SK-N-SH (cell line): ENCODE results near the gene TFR2. TPM values are rescaled to one million over a fixed set of nuclear protein-coding genes. Genes with fewer than 3 reads are reported as not detected.

Experiments
- CTCF ChIA-PET: fragments of 300-600, 350-600 bp; formaldehyde crosslinking; extraction: SDS; loops from one replicate; lab custom pipeline; 2021; lab: Yijun Ruan, JAX
- POLR2A ChIA-PET: fragments of 350-600 bp; sonication (Branson Sonifier 250); formaldehyde crosslinking; extraction: SDS; loops from one replicate; lab custom pipeline; 2020; ENCODE audit warnings: antibody characterized with exemption, inconsistent platforms; lab: Yijun Ruan, JAX
- DNase-seq: peaks from one replicate; pipeline ENCODE4 v3.0.0; 2012
- H2AFZ ChIP-seq: fragments of 200-600 bp; sonication (generic); 2 replicates; pipeline ENCODE4 v1.8.1; 2016; ENCODE audit warnings: antibody characterized with exemption, mild to moderate bottlenecking, low read depth
- H3F3A ChIP-seq: fragments of 200-600 bp; sonication (generic); replicated peaks from 2 replicates; pipeline ENCODE3; 2016; ENCODE audit warnings: antibody characterized with exemption, mild to moderate bottlenecking; ENCODE audit not compliant: insufficient read depth
- H3K27ac ChIP-seq, 2 experiments: fragments of 200-500 bp in 1 of 2; fragments of 200-600 bp in 1 of 2; sonication (Bioruptor generic) in 1 of 2; sonication (generic), shearing (Covaris generic) in 1 of 2; 2 replicates each; pipeline versions ENCODE4 v1.5.1 to v1.6.1; 2014 to 2016; ENCODE audit warnings: low read depth in 2 of 2, inconsistent platforms in 1 of 2, low read length in 1 of 2, mild to moderate bottlenecking in 1 of 2, mixed read lengths in 1 of 2
- H3K27me3 ChIP-seq: fragments of 200-600 bp; sonication (generic), shearing (Covaris generic); 2 replicates; pipeline ENCODE4 v1.6.1; 2016; ENCODE audit warnings: mixed run types; ENCODE audit not compliant: insufficient read depth
- H3K36me3 ChIP-seq, 2 experiments: fragments of 200-500 bp in 1 of 2; fragments of 200-600 bp in 1 of 2; sonication (Bioruptor generic) in 1 of 2; sonication (generic) in 1 of 2; replicated peaks in 1 of 2; 2 replicates each; pipeline versions ENCODE3 to v1.5.1; 2014 to 2016; ENCODE audit warnings: low read length in 1 of 2, mild to moderate bottlenecking in 1 of 2; ENCODE audit not compliant: insufficient read depth in 2 of 2, control insufficient read depth in 1 of 2
- H3K4me1 ChIP-seq, 2 experiments: fragments of 200-500 bp in 1 of 2; fragments of 200-600 bp in 1 of 2; sonication (Bioruptor generic) in 1 of 2; sonication (generic), shearing (Covaris generic) in 1 of 2; 2 replicates each; pipeline versions ENCODE4 v1.5.1 to v1.6.1; 2014 to 2016; ENCODE audit warnings: low read depth in 1 of 2, low read length in 1 of 2, mixed run types in 1 of 2; ENCODE audit not compliant: insufficient read depth in 2 of 2, control insufficient read depth in 1 of 2
- H3K4me2 ChIP-seq: fragments of 200-600 bp; sonication (generic), shearing (Covaris generic); 2 replicates; pipeline ENCODE4 v1.6.1; 2017; ENCODE audit warnings: mixed run types
- H3K4me3 ChIP-seq, 2 experiments: fragments of 200-500 bp in 1 of 2; fragments of 200-600 bp in 1 of 2; sonication (Bioruptor generic) in 1 of 2; sonication (generic), shearing (Covaris generic) in 1 of 2; 2 replicates each; pipeline versions ENCODE4 v1.5.1 to v1.8.1; 2014 to 2016; ENCODE audit warnings: low read depth in 2 of 2, inconsistent platforms in 1 of 2, low read length in 1 of 2, mild to moderate bottlenecking in 1 of 2, mixed read lengths in 1 of 2, moderate library complexity in 1 of 2
- H3K79me2 ChIP-seq: fragments of 200-600 bp; sonication (generic); 2 replicates; pipeline ENCODE4 v1.8.1; 2017; ENCODE audit warnings: mild to moderate bottlenecking; ENCODE audit not compliant: insufficient read depth
- H3K9ac ChIP-seq: fragments of 200-600 bp; sonication (generic); 2 replicates; pipeline ENCODE4 v1.6.1; 2017; ENCODE audit warnings: mixed run types
- H3K9me2 ChIP-seq: fragments of 200-600 bp; sonication (generic); 2 replicates; pipeline ENCODE4 v1.6.1; 2017; ENCODE audit warnings: mixed run types
- H3K9me3 ChIP-seq: fragments of 200-600 bp; sonication (generic); 2 replicates; pipeline ENCODE4 v1.6.1; 2017; ENCODE audit warnings: mixed run types, mild to moderate bottlenecking, moderate library complexity
- H4K20me1 ChIP-seq: fragments of 200-600 bp; sonication (generic); 2 replicates; pipeline ENCODE4 v1.6.1; 2017; ENCODE audit warnings: mild to moderate bottlenecking, mixed run types; ENCODE audit not compliant: insufficient read depth
- ELF1 ChIP-seq: IDR thresholded peaks from 2 replicates; pipeline ENCODE4 v1.4.0; 2012
- EP300 ChIP-seq, 2 experiments: IDR thresholded peaks; 2 replicates each; pipeline versions ENCODE4 v1.4.0 to v1.6.1; 2012; ENCODE audit warnings: borderline replicate concordance in 1 of 2, low read depth in 1 of 2, low read length in 1 of 2
- FOSL2 ChIP-seq: IDR thresholded peaks from 2 replicates; pipeline ENCODE4 v1.4.0; 2012; ENCODE audit warnings: low read depth, mild to moderate bottlenecking, moderate library complexity, borderline replicate concordance
- FOXJ3 ChIP-seq: sonication (generic); formaldehyde crosslinking; IDR thresholded peaks from 2 replicates; pipeline ENCODE4 v1.5.1; 2020; ENCODE audit warnings: mild to moderate bottlenecking, missing genetic modification reagents
- FOXM1 ChIP-seq: IDR thresholded peaks from 2 replicates; pipeline ENCODE4 v1.4.0; 2012; ENCODE audit warnings: low read depth, mild to moderate bottlenecking
- GABPA ChIP-seq: IDR thresholded peaks from 2 replicates; pipeline ENCODE4 v1.4.0; 2012; ENCODE audit warnings: low read depth, mild to moderate bottlenecking
- JUND ChIP-seq: IDR thresholded peaks from 2 replicates; pipeline ENCODE4 v1.4.0; 2012
- MEF2A ChIP-seq: IDR thresholded peaks from 2 replicates; pipeline ENCODE4 v1.4.0; 2012; ENCODE audit warnings: low read depth, borderline replicate concordance
- MXI1 ChIP-seq: IDR thresholded peaks from 2 replicates; pipeline ENCODE4 v1.6.1; 2012; ENCODE audit warnings: mild to moderate bottlenecking, low read depth, low read length, improper control_type of control experiment
- NFIC ChIP-seq: IDR thresholded peaks from 2 replicates; pipeline ENCODE4 v1.4.0; 2012; ENCODE audit warnings: borderline replicate concordance
- POLR2AphosphoS5 ChIP-seq: IDR thresholded peaks from 2 replicates; pipeline ENCODE4 v1.6.1; 2012; ENCODE audit warnings: low read depth, low read length
- RCOR1 ChIP-seq: fragments of 150-350 bp; IDR thresholded peaks from 2 replicates; pipeline ENCODE4 v1.6.1; 2017; ENCODE audit warnings: antibody characterized with exemption, low read length
- RFX5 ChIP-seq: IDR thresholded peaks from 2 replicates; pipeline ENCODE4 v1.6.1; 2012; ENCODE audit warnings: mild to moderate bottlenecking, improper control_type of control experiment, low read length
- TAF1 ChIP-seq: IDR thresholded peaks from 2 replicates; pipeline ENCODE4 v1.6.1; 2012; ENCODE audit warnings: low read depth, mild to moderate bottlenecking, low read length, moderate library complexity, borderline replicate concordance
- TCF12 ChIP-seq: IDR thresholded peaks from 2 replicates; pipeline ENCODE4 v1.4.0; 2012
- TEAD4 ChIP-seq: IDR thresholded peaks from 2 replicates; pipeline ENCODE4 v1.4.0; 2012; ENCODE audit warnings: mild to moderate bottlenecking, borderline replicate concordance; ENCODE audit not compliant: insufficient read depth
- YY1 ChIP-seq: IDR thresholded peaks from 2 replicates; pipeline ENCODE4 v1.4.0; 2012; ENCODE audit warnings: low read depth, mild to moderate bottlenecking
- WGBS: methylation state at CpG from one replicate; pipeline ENCODE4 v1.1.6; 2017; ENCODE audit warnings: low lambda C conversion rate; 5-methylcytosine and 5-hydroxymethylcytosine counted together
- polyA plus RNA-seq, 3 experiments: library from polyadenylated mRNA; depleted of rRNA; stranded (reverse); fragments of >200 nt; gene quantifications; 2 replicates each; pipeline ENCODE4 v1.2.3, GENCODE V29; 2012
- TF ChIP-seq, protein P1 (sequence below): fragments of 200-600 bp; sonication (generic); IDR thresholded peaks from 2 replicates; pipeline ENCODE4 v1.6.1; 2017; ENCODE audit warnings: antibody characterized with exemption, mild to moderate bottlenecking, moderate library complexity
- TF ChIP-seq, protein P2 (sequence below): fragments of 150-350 bp; IDR thresholded peaks from 2 replicates; pipeline ENCODE4 v1.6.1; 2016; ENCODE audit warnings: mild to moderate bottlenecking, low read depth, low read length
- TF ChIP-seq, protein P3 (sequence below): IDR thresholded peaks from 2 replicates; pipeline ENCODE4 v1.4.0; 2012; ENCODE audit warnings: low read depth, borderline replicate concordance
- TF ChIP-seq, protein P4 (sequence below): IDR thresholded peaks from 2 replicates; pipeline ENCODE4 v1.4.0; 2012; ENCODE audit warnings: low read depth

Gene TFR2
- polyA plus RNA-seq, 1 of the 3 experiments (the other 2 are of a cell fraction) = 0.30 TPM

DNA sequence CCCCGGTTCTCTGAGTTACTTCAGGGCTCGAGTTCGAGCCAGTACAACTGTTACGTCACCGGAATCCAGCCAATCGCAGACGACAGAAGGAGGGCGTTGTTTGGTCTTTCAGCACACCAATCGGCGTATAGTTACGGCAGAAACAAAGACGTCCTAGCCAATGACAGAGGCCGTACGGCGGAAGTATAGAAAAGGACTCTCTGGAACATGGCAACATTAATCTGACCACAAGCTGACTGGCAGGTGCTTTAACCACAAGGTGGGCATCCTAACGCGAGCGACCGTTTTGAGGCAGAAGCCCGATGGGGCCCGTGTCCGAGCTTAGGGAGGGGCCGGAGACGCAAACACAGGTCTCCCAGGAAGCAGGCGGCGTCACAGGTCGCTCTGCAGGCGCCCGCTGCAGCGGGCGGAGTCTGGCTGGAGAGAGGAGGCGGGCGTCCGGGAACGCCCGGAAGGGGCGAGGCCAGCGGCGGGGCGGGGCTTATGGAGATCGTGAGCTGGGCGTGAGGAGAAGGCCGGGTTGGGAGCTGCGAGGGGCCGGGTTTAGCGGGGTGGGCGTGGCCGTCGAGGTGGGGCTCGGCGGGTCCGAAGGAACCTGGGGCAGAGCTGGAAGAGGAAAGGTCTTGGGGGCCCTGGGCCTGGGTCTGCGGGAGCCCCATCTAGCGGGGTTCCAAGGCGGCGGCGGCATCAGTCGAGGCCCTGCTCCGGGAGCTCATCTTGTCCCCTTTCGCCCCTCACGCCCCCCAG lies 29.2 kb downstream of the TFR2 start, which contains the start of gene MOSPD3 (continued):
- TF ChIP-seq, protein P1, sequence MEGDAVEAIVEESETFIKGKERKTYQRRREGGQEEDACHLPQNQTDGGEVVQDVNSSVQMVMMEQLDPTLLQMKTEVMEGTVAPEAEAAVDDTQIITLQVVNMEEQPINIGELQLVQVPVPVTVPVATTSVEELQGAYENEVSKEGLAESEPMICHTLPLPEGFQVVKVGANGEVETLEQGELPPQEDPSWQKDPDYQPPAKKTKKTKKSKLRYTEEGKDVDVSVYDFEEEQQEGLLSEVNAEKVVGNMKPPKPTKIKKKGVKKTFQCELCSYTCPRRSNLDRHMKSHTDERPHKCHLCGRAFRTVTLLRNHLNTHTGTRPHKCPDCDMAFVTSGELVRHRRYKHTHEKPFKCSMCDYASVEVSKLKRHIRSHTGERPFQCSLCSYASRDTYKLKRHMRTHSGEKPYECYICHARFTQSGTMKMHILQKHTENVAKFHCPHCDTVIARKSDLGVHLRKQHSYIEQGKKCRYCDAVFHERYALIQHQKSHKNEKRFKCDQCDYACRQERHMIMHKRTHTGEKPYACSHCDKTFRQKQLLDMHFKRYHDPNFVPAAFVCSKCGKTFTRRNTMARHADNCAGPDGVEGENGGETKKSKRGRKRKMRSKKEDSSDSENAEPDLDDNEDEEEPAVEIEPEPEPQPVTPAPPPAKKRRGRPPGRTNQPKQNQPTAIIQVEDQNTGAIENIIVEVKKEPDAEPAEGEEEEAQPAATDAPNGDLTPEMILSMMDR = no peak
- no peak for TF ChIP-seq TCF12
- TF ChIP-seq MEF2A = no peak
- TF ChIP-seq FOSL2 = no peak
- 0 out of 2 replicates have a peak, but pooled peaks have one; percentile 5 for TF ChIP-seq RCOR1
- TF ChIP-seq, protein P2, sequence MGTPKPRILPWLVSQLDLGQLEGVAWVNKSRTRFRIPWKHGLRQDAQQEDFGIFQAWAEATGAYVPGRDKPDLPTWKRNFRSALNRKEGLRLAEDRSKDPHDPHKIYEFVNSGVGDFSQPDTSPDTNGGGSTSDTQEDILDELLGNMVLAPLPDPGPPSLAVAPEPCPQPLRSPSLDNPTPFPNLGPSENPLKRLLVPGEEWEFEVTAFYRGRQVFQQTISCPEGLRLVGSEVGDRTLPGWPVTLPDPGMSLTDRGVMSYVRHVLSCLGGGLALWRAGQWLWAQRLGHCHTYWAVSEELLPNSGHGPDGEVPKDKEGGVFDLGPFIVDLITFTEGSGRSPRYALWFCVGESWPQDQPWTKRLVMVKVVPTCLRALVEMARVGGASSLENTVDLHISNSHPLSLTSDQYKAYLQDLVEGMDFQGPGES = no peak; the same call in 1 of the 2 replicates
- TF ChIP-seq RFX5 = peak; percentile 95
- peak; percentile 77 for TF ChIP-seq GABPA
- peak; percentile 39; the same call in 1 of the 2 replicates for TF ChIP-seq TAF1
- peak; percentile 75 for TF ChIP-seq MXI1

DNA sequence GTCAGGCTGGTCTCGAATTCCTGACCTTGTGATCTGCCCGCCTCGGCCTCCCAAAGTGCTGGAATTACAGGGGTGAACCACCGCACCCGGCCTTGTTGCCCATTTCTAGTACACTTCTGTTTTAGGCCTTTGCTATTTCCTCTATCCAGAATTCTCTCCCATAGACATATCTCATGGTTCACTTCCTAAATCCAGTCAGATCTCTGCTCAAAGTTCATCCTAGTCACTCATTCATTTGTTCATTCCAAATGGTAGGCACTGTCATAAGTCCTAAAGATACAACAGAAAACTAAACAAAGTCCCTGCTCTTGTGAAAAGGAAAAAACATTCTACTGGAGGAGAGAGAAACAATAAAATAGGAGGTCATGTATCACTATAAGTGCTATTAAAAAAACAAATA lies 31.4 kb downstream of the TFR2 start:
- WGBS = 96% methylated on average over 5 of the region's 5 CpGs
- no peaks in the 10 kb centered on the region for H3K9me2 ChIP-seq
- no peak overlapping the region for H3K9ac ChIP-seq
- no peak for DNase-seq
- ChIA-PET CTCF (interaction anchor here (1.0 to 9.1 kb wide), 3 partner anchors 23 to 81 kb away, joined by 4 to 119 read pairs (median 58); partner anchors contain the start of gene GIGYF1), POLR2A (interaction anchor here (1.5 kb wide), 1 partner anchor 24 kb away, joined by 7 read pairs; the partner anchor contains the start of genes FBXO24 and LRCH4)
- peaks cover 6% of the 10 kb centered on the region; the same call in 1 of the 2 replicates for H3K79me2 ChIP-seq
- H3K36me3 ChIP-seq = peaks cover 26 to 32% of the 10 kb centered on the region in 2 experiments
- no peak overlapping the region for H3K4me3 ChIP-seq
- H3K27me3 ChIP-seq = no peaks in the 10 kb centered on the region
- peaks cover 56% of the 10 kb centered on the region for H3F3A ChIP-seq
- H3K27ac ChIP-seq = no peak overlapping the region
- no peak overlapping the region for H2AFZ ChIP-seq
- no peak overlapping the region for H3K4me2 ChIP-seq
- H3K9me3 ChIP-seq = no peaks in the 10 kb centered on the region
- no peak for TF ChIP-seq FOSL2
- no peak for TF ChIP-seq FOXJ3
- TF ChIP-seq, protein P3, sequence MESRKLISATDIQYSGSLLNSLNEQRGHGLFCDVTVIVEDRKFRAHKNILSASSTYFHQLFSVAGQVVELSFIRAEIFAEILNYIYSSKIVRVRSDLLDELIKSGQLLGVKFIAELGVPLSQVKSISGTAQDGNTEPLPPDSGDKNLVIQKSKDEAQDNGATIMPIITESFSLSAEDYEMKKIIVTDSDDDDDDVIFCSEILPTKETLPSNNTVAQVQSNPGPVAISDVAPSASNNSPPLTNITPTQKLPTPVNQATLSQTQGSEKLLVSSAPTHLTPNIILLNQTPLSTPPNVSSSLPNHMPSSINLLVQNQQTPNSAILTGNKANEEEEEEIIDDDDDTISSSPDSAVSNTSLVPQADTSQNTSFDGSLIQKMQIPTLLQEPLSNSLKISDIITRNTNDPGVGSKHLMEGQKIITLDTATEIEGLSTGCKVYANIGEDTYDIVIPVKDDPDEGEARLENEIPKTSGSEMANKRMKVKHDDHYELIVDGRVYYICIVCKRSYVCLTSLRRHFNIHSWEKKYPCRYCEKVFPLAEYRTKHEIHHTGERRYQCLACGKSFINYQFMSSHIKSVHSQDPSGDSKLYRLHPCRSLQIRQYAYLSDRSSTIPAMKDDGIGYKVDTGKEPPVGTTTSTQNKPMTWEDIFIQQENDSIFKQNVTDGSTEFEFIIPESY = no peak
- TF ChIP-seq YY1 = no peak
- no peak for TF ChIP-seq POLR2AphosphoS5
- TF ChIP-seq NFIC = no peak
- no peak for TF ChIP-seq FOXM1
- TF ChIP-seq TAF1 = no peak
- TF ChIP-seq, protein P4, sequence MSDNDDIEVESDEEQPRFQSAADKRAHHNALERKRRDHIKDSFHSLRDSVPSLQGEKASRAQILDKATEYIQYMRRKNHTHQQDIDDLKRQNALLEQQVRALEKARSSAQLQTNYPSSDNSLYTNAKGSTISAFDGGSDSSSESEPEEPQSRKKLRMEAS = no peak
- no peak for TF ChIP-seq TEAD4
- no peak for TF ChIP-seq ELF1
- TF ChIP-seq RCOR1 = no peak
- TF ChIP-seq, protein P2 = no peak
- no peak for TF ChIP-seq JUND
- TF ChIP-seq MXI1 = no peak
- TF ChIP-seq EP300 (IDR thresholded peaks at IDR 0.05; ENCODE audit: borderline replicate concordance in 1 of 2, low read depth in 1 of 2, low read length in 1 of 2) = no peak
- no peaks in the 10 kb centered on the region for H4K20me1 ChIP-seq
- peaks cover 0 to 14% of the 10 kb centered on the region in 2 experiments; a peak in 1 of 4 replicates for H3K4me1 ChIP-seq
